IPS-NIHi11 (cell line): ENCODE data around the gene SIRT7.

Source experiments
- DNase-seq: peaks from one replicate; pipeline ENCODE4 v3.0.0; 2012; ENCODE audit warnings: mixed read lengths, low spot score

Gene SIRT7

GRCh38 chr17:81931557-81932332, 13.8 kb upstream of the SIRT7 start:
- no peak for DNase-seq

- DNase-seq: no peak
Measured at GRCh38 chr17:81931189-81931556, 13.2 kb upstream of the SIRT7 start.

GRCh38 chr17:81930142-81931125, 12.5 kb upstream of the SIRT7 start:
- peak; percentile 30 for DNase-seq

- DNase-seq: no peak
Measured at GRCh38 chr17:81929253-81930141, 11.5 kb upstream of the SIRT7 start.

- peak; percentile 25 for DNase-seq
Measured at GRCh38 chr17:81928544-81929252, 10.7 kb upstream of the SIRT7 start.

- DNase-seq: peak; percentile 98
Measured at GRCh38 chr17:81927653-81928543, 9.9 kb upstream of the SIRT7 start, which contains the start of gene MAFG. Gene MAFG, minus strand, starts transcription at chr17:81927735. Its CDS starts 4,550 bp downstream, at chr17:81923185.

GRCh38 chr17:81927152-81927652, 9.2 kb upstream of the SIRT7 start:
- DNase-seq: no peak

GRCh38 chr17:81926451-81927151, 8.6 kb upstream of the SIRT7 start:
- DNase-seq: peak; percentile 67

- no peak for DNase-seq
Measured at GRCh38 chr17:81925860-81926450, 8.0 kb upstream of the SIRT7 start.

- DNase-seq: no peak
Measured at GRCh38 chr17:81924557-81925532, 6.9 kb upstream of the SIRT7 start.

- peak; percentile 62 for DNase-seq
Measured at GRCh38 chr17:81923302-81924260, 5.6 kb upstream of the SIRT7 start.

GRCh38 chr17:81922566-81923301, 4.8 kb upstream of the SIRT7 start:
- no peak for DNase-seq

- no peak for DNase-seq
Measured at GRCh38 chr17:81921996-81922565, 4.1 kb upstream of the SIRT7 start.

- no peak for DNase-seq
Measured at GRCh38 chr17:81921537-81921862, 3.5 kb upstream of the SIRT7 start.
